Esophagus squamous epithelium (tissue), 4 donors: Measurements from ENCODE around the gene SNX1.

Source experiments
- CTCF ChIP-seq, 6 experiments: fragments of 450-650 bp in 4 of 6; fragments of 200-600 bp in 2 of 6; sonication (generic) in 2 of 6; IDR thresholded peaks; one replicate each; pipeline ENCODE4 v1.5.1; 2016 to 2019; ENCODE audit warnings: antibody characterized with exemption in 6 of 6, mild to moderate bottlenecking in 4 of 6, moderate library complexity in 4 of 6
- POLR2A ChIP-seq, 4 donors: fragments of 450-650 bp; IDR thresholded peaks; one replicate each; pipeline ENCODE4 v1.6.1; 2017; ENCODE audit warnings: antibody characterized with exemption in 4 of 4, mild to moderate bottlenecking in 4 of 4, moderate library complexity in 3 of 4

- TF ChIP-seq CTCF (IDR thresholded peaks at IDR 0.05) (no peak), POLR2A (IDR thresholded peaks at IDR 0.05) (no peak)
Measured at GRCh38 chr15:64110950-64111678, 15.3 kb downstream of the SNX1 start.
